Spleen (tissue), 11 donors: ENCODE measurements around the gene DMXL1. TPM values are rescaled to one million over a fixed set of nuclear protein-coding genes. Genes with fewer than 3 reads are reported as not detected.
A peak's percentile ranks its signal among the peaks of the same experiment; 100 is the strongest.

Experiments used
- DNase-seq: peaks from one replicate; pipeline ENCODE4 v3.0.0-alpha.2; 2020
- H3K27ac ChIP-seq, 8 donors: fragments of 200-600 bp; sonication (generic) in 7 of 8; 1 replicate in 4 of 8; 2 replicates in 4 of 8; pipeline versions ENCODE4 v1.5.0 to v1.8.0; 2016 to 2021; ENCODE audit warnings: inconsistent platforms in 4 of 8, mild to moderate bottlenecking in 4 of 8, moderate library complexity in 1 of 8
- H3K27me3 ChIP-seq, 7 donors: fragments of 200-600 bp; sonication (generic) in 6 of 7; replicated peaks in 1 of 7; 1 replicate in 4 of 7; 2 replicates in 3 of 7; pipeline versions ENCODE4 v1.5.0 to v1.8.0; 2016 to 2021; ENCODE audit warnings: inconsistent platforms in 3 of 7, mild to moderate bottlenecking in 1 of 7
- H3K36me3 ChIP-seq, 6 donors: fragments of 200-600 bp; sonication (generic) in 5 of 6; 1 replicate in 4 of 6; 2 replicates in 2 of 6; pipeline versions ENCODE4 v1.5.0 to v1.8.0; 2016 to 2021; ENCODE audit warnings: inconsistent platforms in 2 of 6
- H3K4me1 ChIP-seq, 6 donors: fragments of 200-600 bp; sonication (generic) in 5 of 6; 1 replicate in 3 of 6; 2 replicates in 3 of 6; pipeline versions ENCODE4 v1.5.0 to v1.8.0; 2016 to 2021; ENCODE audit warnings: inconsistent platforms in 3 of 6
- H3K4me3 ChIP-seq, 8 donors: fragments of 200-600 bp; sonication (generic) in 7 of 8; 1 replicate in 4 of 8; 2 replicates in 4 of 8; pipeline versions ENCODE4 v1.5.0 to v1.8.0; 2016 to 2021; ENCODE audit warnings: inconsistent platforms in 4 of 8, mild to moderate bottlenecking in 4 of 8, moderate library complexity in 2 of 8
- H3K9me3 ChIP-seq, 8 donors: fragments of 200-600 bp; sonication (generic) in 7 of 8; 1 replicate in 4 of 8; 2 replicates in 4 of 8; pipeline versions ENCODE4 v1.5.0 to v1.8.0; 2016 to 2021; ENCODE audit warnings: inconsistent platforms in 4 of 8
- CTCF ChIP-seq, 11 experiments: fragments of 200-600 bp in 7 of 11; fragments of 450-650 bp in 4 of 11; sonication (generic) in 4 of 11; IDR thresholded peaks in 8 of 11; conservative IDR thresholded peaks in 3 of 11; 1 replicate in 7 of 11; 2 replicates in 4 of 11; pipeline versions ENCODE4 v1.4.0 to v1.8.0; 2016 to 2021; ENCODE audit warnings: antibody characterized with exemption in 11 of 11, inconsistent platforms in 4 of 11, mild to moderate bottlenecking in 1 of 11
- POLR2A ChIP-seq, 3 donors: fragments of 450-650 bp; IDR thresholded peaks; one replicate each; pipeline ENCODE4 v1.5.1; 2017; ENCODE audit warnings: antibody characterized with exemption in 3 of 3, mild to moderate bottlenecking in 1 of 3
- POLR2AphosphoS5 ChIP-seq, 3 donors: sonication (generic); formaldehyde crosslinking; IDR thresholded peaks; one replicate each; pipeline ENCODE4 v1.5.1; 2017; ENCODE audit warnings: antibody characterized with exemption in 3 of 3
- WGBS, 5 donors: extraction: QIAGEN DNeasy Blood & Tissue Kit in 3 of 5; methylation state at CpG; one replicate each; pipeline versions ENCODE4 v1.1.5 to v1.1.7; 2013 to 2018; 5-methylcytosine and 5-hydroxymethylcytosine counted together
- intact Hi-C: fragments of 100-400 bp; cut with DNase I; formaldehyde crosslinking; loops from one replicate; pipeline ENCODE4 v1.15.0; 2023; ENCODE audit warnings: low total_unique reads
- polyA plus RNA-seq, 3 donors: library from polyadenylated mRNA; stranded (reverse); fragments of 200-250 nt; gene quantifications; one replicate each; pipeline ENCODE4 v1.2.1, GENCODE V29; 2013
- total RNA-seq, 7 donors: library from RNA; depleted of rRNA in 3 of 7; stranded (reverse); fragments of >200 nt in 3 of 7; fragmentation: NEBNext Ultra II Directional in 4 of 7; extraction: Animal tissue kit (Norgen Biotek cat#: 25700) in 4 of 7; gene quantifications; one replicate each; pipeline versions ENCODE4 v1.1.0 to v1.2.1, GENCODE V29; 2016 to 2021
- donor health status: healthy with polysubstance abuse.
- donor health status: DM: no; HTN: no; CAD: no; lungs with moderate emphysema.
- donor health status: DM: no; HTN: no; CAD: no.
- donor health status: Bipolar disorder and iron deficiency.
- donor health status: healthy.
- donor health status: DM: no; HTN: no; CAD: no.
- donor health status: DM: yes; HTN: yes; CAD: no.

DMXL1 gene
- total and polyA plus RNA-seq, 10 donors = 19.3 to 89.9 (median 72.0) TPM

- H3K36me3 ChIP-seq = peaks cover 0 to 53% (median 13%) of the 10 kb centered on the region in 6 donors
- 49 to 54% (median 52%) methylated on average over 7 of the region's 7 CpGs for WGBS, 5 donors
- H3K4me1 ChIP-seq = peaks cover 0 to 18% (median 7%) of the 10 kb centered on the region in 6 donors
- DNase-seq = no peak
- TF ChIP-seq POLR2AphosphoS5 (IDR thresholded peaks at IDR 0.05) = no peak
- no peak for TF ChIP-seq CTCF (IDR thresholded peaks at IDR 0.05 in 8 of 11, conservative IDR thresholded peaks at IDR 0.05 in 3 of 11)
- no peak for TF ChIP-seq POLR2A (IDR thresholded peaks at IDR 0.05)
- H3K4me3 ChIP-seq = peak overlapping the region in 1 of 8 donors; percentile 31
- no peaks in the 10 kb centered on the region for H3K9me3 ChIP-seq
- intact Hi-C loops = no loop called here
- no peaks in the 10 kb centered on the region for H3K27me3 ChIP-seq
- H3K27ac ChIP-seq = peak overlapping the region in 7 of 8 donors; percentile 28 to 63 (median 49)
These were observed 117.1 kb downstream of the DMXL1 start for GRCh38 chr5:119187776-119188529.

GRCh38 chr5:119190470-119191095, 119.7 kb downstream of the DMXL1 start:
- WGBS, 5 donors = 62 to 85% (median 81%) methylated on average over 1 of the region's 1 CpG
- H3K27me3 ChIP-seq = no peaks in the 10 kb centered on the region

GRCh38 chr5:119191944-119192343, 121.1 kb downstream of the DMXL1 start:
- intact Hi-C loops = no loop called here
- Histone ChIP-seq H3K9me3 (no peaks in the 10 kb centered on the region), H3K4me3 (no peak overlapping the region), H3K27ac (no peak overlapping the region), H3K27me3 (no peaks in the 10 kb centered on the region), H3K36me3 (peaks cover 0 to 80% (median 16%) of the 10 kb centered on the region in 6 donors), H3K4me1 (peaks cover 0 to 17% (median 7%) of the 10 kb centered on the region in 6 donors)
- 92 to 97% (median 94%) methylated on average over 1 of the region's 1 CpG for WGBS, 5 donors
- TF ChIP-seq POLR2AphosphoS5 (IDR thresholded peaks at IDR 0.05) (no peak), CTCF (IDR thresholded peaks at IDR 0.05 in 8 of 11, conservative IDR thresholded peaks at IDR 0.05 in 3 of 11) (no peak), POLR2A (IDR thresholded peaks at IDR 0.05) (no peak)
- no peak for DNase-seq

More at GRCh38 chr5:119190470-119191095, 119.7 kb downstream of the DMXL1 start:
- Histone ChIP-seq H3K4me1 (peaks cover 0 to 18% (median 7%) of the 10 kb centered on the region in 6 donors), H3K36me3 (peaks cover 0 to 66% (median 16%) of the 10 kb centered on the region in 6 donors), H3K4me3 (no peak overlapping the region), H3K27ac (no peak overlapping the region), H3K9me3 (no peaks in the 10 kb centered on the region)
- intact Hi-C loops = no loop called here
- no peak for DNase-seq
- TF ChIP-seq CTCF (IDR thresholded peaks at IDR 0.05 in 8 of 11, conservative IDR thresholded peaks at IDR 0.05 in 3 of 11) (no peak), POLR2AphosphoS5 (IDR thresholded peaks at IDR 0.05) (no peak), POLR2A (IDR thresholded peaks at IDR 0.05) (no peak)

GRCh38 chr5:119200795-119201194, 129.9 kb downstream of the DMXL1 start:
- DNase-seq = no peak
- intact Hi-C loops = no loop called here
- Histone ChIP-seq H3K27ac (peak overlapping the region in 2 of 8 donors; percentile 7 to 18), H3K4me1 (peaks cover 0 to 13% (median 8%) of the 10 kb centered on the region in 6 donors), H3K4me3 (no peak overlapping the region), H3K9me3 (peaks cover 0 to 8% (median 0%) of the 10 kb centered on the region in 8 donors), H3K36me3 (peaks cover 3 to 84% (median 40%) of the 10 kb centered on the region in 6 donors), H3K27me3 (no peaks in the 10 kb centered on the region)
- TF ChIP-seq POLR2A (IDR thresholded peaks at IDR 0.05) (no peak), CTCF (IDR thresholded peaks at IDR 0.05 in 8 of 11, conservative IDR thresholded peaks at IDR 0.05 in 3 of 11) (no peak), POLR2AphosphoS5 (IDR thresholded peaks at IDR 0.05) (no peak)
